Endothelial cell of umbilical vein (primary cell): Measurements from ENCODE around the gene ARHGDIB. TPM values are rescaled to one million over a fixed set of nuclear protein-coding genes. Genes with fewer than 3 reads are reported as not detected.

Experiments
- BruUV-seq: library from RNA; stranded (reverse); fragments of 400-500 nt; replicated peaks from 2 replicates; lab custom pipeline; 2021; lab: Mats Ljungman, UMichigan
- CTCF ChIA-PET: fragments of 300-600, 350-600 bp; sonication (Branson Sonifier 250); formaldehyde crosslinking; loops from one replicate; lab custom pipeline; 2021; ENCODE audit warnings: antibody characterized with exemption, inconsistent platforms; lab: Charles Lee
- POLR2A ChIA-PET: fragments of 300-600, 350-600 bp; sonication (Branson Sonifier 250); formaldehyde crosslinking; loops from one replicate; lab custom pipeline; 2021; ENCODE audit warnings: antibody characterized with exemption, inconsistent platforms; lab: Charles Lee
- DNase-seq: peaks from one replicate; pipeline ENCODE4 v3.0.0-alpha.2; 2011; ENCODE audit warnings: low read depth, low spot score
- FAIRE-seq: peaks from 2 replicates; lab custom pipeline; 2011; peaks lifted over from hg19 to GRCh38; lab: Jason Lieb, UNC
- H2AFZ ChIP-seq: 2 replicates; pipeline ENCODE4 v1.6.0; 2012; ENCODE audit warnings: low read depth, low read length, control low read depth, inconsistent platforms
- H3K27ac ChIP-seq: 2 replicates; pipeline ENCODE4 v1.5.1; 2011; ENCODE audit warnings: low read depth, mild to moderate bottlenecking, control low read depth, low read length, moderate library complexity; ENCODE audit not compliant: insufficient read depth
- H3K27me3 ChIP-seq, 2 experiments: 2 replicates each; pipeline versions ENCODE4 v1.6.0 to v1.6.1; 2011; ENCODE audit warnings: low read length in 2 of 2, mixed read lengths in 1 of 2; ENCODE audit not compliant: control insufficient read depth in 2 of 2, insufficient read depth in 2 of 2
- H3K36me3 ChIP-seq, 2 experiments: 2 replicates in 1 of 2; 3 replicates in 1 of 2; pipeline ENCODE4 v1.5.1; 2011; ENCODE audit warnings: low read length in 2 of 2, mild to moderate bottlenecking in 1 of 2, moderate library complexity in 1 of 2; ENCODE audit not compliant: control insufficient read depth in 2 of 2, insufficient read depth in 2 of 2; ENCODE audit errors: extremely low read depth in 1 of 2
- H3K4me1 ChIP-seq: 3 replicates; pipeline ENCODE4 v1.5.1; 2011; ENCODE audit warnings: mild to moderate bottlenecking, low read length; ENCODE audit not compliant: control insufficient read depth, insufficient read depth; ENCODE audit errors: extremely low read depth
- H3K4me2 ChIP-seq: 2 replicates; pipeline ENCODE4 v1.6.1; 2011; ENCODE audit warnings: low read length, control low read depth, mixed read lengths; ENCODE audit not compliant: insufficient read depth
- H3K4me3 ChIP-seq, 3 experiments: fragments of 200-600 bp in 1 of 3; sonication (generic), shearing (Covaris generic) in 1 of 3; replicated peaks in 1 of 3; 2 replicates each; pipeline ENCODE4 v1.5.1; 2011 to 2016; ENCODE audit warnings: control low read depth in 3 of 3, low read length in 3 of 3, mild to moderate bottlenecking in 2 of 3, inconsistent platforms in 1 of 3, low read depth in 1 of 3, moderate library complexity in 1 of 3; ENCODE audit not compliant: insufficient read depth in 1 of 3
- H3K79me2 ChIP-seq: 2 replicates; pipeline ENCODE4 v1.6.0; 2012; ENCODE audit warnings: low read length, inconsistent platforms; ENCODE audit not compliant: control insufficient read depth, insufficient read depth
- H3K9ac ChIP-seq: replicated peaks from 2 replicates; pipeline ENCODE3; 2011; ENCODE audit warnings: low read length, control low read depth; ENCODE audit not compliant: insufficient read depth; ENCODE audit errors: extremely low read depth
- H3K9me1 ChIP-seq: replicated peaks from 3 replicates; pipeline ENCODE4 v1.6.0; 2011; ENCODE audit warnings: mild to moderate bottlenecking, low read length; ENCODE audit not compliant: control insufficient read depth, insufficient read depth; ENCODE audit errors: extremely low read depth
- H3K9me3 ChIP-seq: replicated peaks from 2 replicates; pipeline ENCODE4 v1.5.1; 2012; ENCODE audit warnings: low read length, inconsistent platforms; ENCODE audit not compliant: control insufficient read depth, insufficient read depth
- H4K20me1 ChIP-seq: replicated peaks from 2 replicates; pipeline ENCODE3; 2011; ENCODE audit warnings: mild to moderate bottlenecking, low read length; ENCODE audit not compliant: control insufficient read depth, insufficient read depth; ENCODE audit errors: extremely low read depth
- CTCF ChIP-seq, 2 donors: IDR thresholded peaks; 1 replicate in 1 of 2; 2 replicates in 1 of 2; pipeline ENCODE4 v1.5.1; 2011; ENCODE audit warnings: low read length in 2 of 2, mild to moderate bottlenecking in 2 of 2, moderate library complexity in 2 of 2, control low read depth in 1 of 2, inconsistent platforms in 1 of 2, low read depth in 1 of 2; ENCODE audit not compliant: insufficient read depth in 1 of 2; ENCODE audit errors: extremely low read depth in 1 of 2
- EZH2 ChIP-seq: IDR thresholded peaks from 2 replicates; pipeline ENCODE4 v1.6.1; 2012; ENCODE audit warnings: borderline replicate concordance, low read depth, mild to moderate bottlenecking, moderate library complexity, low read length, inconsistent platforms; ENCODE audit not compliant: severe bottlenecking
- FOS ChIP-seq: IDR thresholded peaks from 2 replicates; pipeline ENCODE4 v1.6.1; 2011; ENCODE audit warnings: mild to moderate bottlenecking, low read length, moderate library complexity, borderline replicate concordance; ENCODE audit not compliant: insufficient read depth
- GATA2 ChIP-seq: IDR thresholded peaks from 2 replicates; pipeline ENCODE4 v1.7.0; 2011; ENCODE audit warnings: low read depth, mild to moderate bottlenecking, moderate library complexity, mixed read lengths, low read length; ENCODE audit not compliant: insufficient read length, insufficient read depth
- JUN ChIP-seq: IDR thresholded peaks from 2 replicates; pipeline ENCODE4 v1.6.1; 2011; ENCODE audit warnings: borderline replicate concordance, low read depth; ENCODE audit not compliant: insufficient read length, insufficient read depth
- MAX ChIP-seq: IDR thresholded peaks from 2 replicates; pipeline ENCODE4 v1.6.1; 2011; ENCODE audit not compliant: insufficient read depth, insufficient read length
- MYC ChIP-seq: IDR thresholded peaks from one replicate; pipeline ENCODE4 v1.6.1; 2011; ENCODE audit warnings: mild to moderate bottlenecking, low read depth, low read length
- POLR2A ChIP-seq: IDR thresholded peaks from 2 replicates; pipeline ENCODE4 v1.6.1; 2012; ENCODE audit warnings: low read depth, mild to moderate bottlenecking, control low read depth, low read length
- POLR2AphosphoS5 ChIP-seq: IDR thresholded peaks from 2 replicates; pipeline ENCODE4 v1.6.1; 2012; ENCODE audit warnings: low read depth, mild to moderate bottlenecking, control low read depth, low read length, moderate library complexity; ENCODE audit not compliant: insufficient read depth
- dilution Hi-C: fragments of 300-500 bp; cut with MboI; formaldehyde crosslinking; loops from one replicate; pipeline ENCODE4 v1.15.0; 2019; ENCODE audit warnings: low sequenced_read_pairs; ENCODE audit not compliant: extremely low pct_ligation_motif_present
- intact Hi-C: fragments of 100-400 bp; cut with micrococcal nuclease; formaldehyde crosslinking; loops from one replicate; pipeline ENCODE4 v1.10.0; 2022
- polyA plus RNA-seq, 4 experiments: library from polyadenylated mRNA; depleted of rRNA in 3 of 4; stranded (reverse) in 3 of 4; unstranded in 1 of 4; fragments of >200 nt; gene quantifications; 2 replicates each; pipeline versions ENCODE4 v1.2.1 to v1.2.3, GENCODE V29; 2011 to 2012; ENCODE audit warnings: missing spikeins in 1 of 4
- total RNA-seq: library from RNA; stranded (reverse); gene quantifications from 2 replicates; pipeline ENCODE4 v1.2.3, GENCODE V29; 2021

ARHGDIB gene
- total and polyA plus RNA-seq, 2 donors (not counting 3 experiments of a cell fraction or from before 2014, with no cell fraction given), result 483 to 1,200 TPM

- H2AFZ ChIP-seq, result no peak overlapping the region
- DNase-seq, result no peak
- no peak for FAIRE-seq
- H3K9ac ChIP-seq, result no peak overlapping the region
- H3K9me1 ChIP-seq, result no peaks in the 10 kb centered on the region
- intact Hi-C loops, result no loop called here
- TF ChIP-seq GATA2, result no peak
- TF ChIP-seq JUN, result no peak
- TF ChIP-seq CTCF (IDR thresholded peaks at IDR 0.05; ENCODE audit: extremely low read depth in 1 of 2, insufficient read depth in 1 of 2, low read depth in 1 of 2, low read length in 2 of 2), result no peak
- TF ChIP-seq MAX, result no peak
- TF ChIP-seq POLR2A, result no peak
- TF ChIP-seq POLR2AphosphoS5, result no peak
- TF ChIP-seq EZH2, result no peak
- TF ChIP-seq MYC, result no peak
- TF ChIP-seq FOS, result no peak
- no peaks in the 10 kb centered on the region for H3K36me3 ChIP-seq
- no TSS peak for BruUV-seq
- no peaks in the 10 kb centered on the region for H3K27me3 ChIP-seq
- ChIA-PET POLR2A (no interaction called here), CTCF (no interaction called here)
- no peak overlapping the region for H3K4me3 ChIP-seq
- H3K79me2 ChIP-seq, result no peaks in the 10 kb centered on the region
- H3K27ac ChIP-seq, result no peak overlapping the region
- no peaks in the 10 kb centered on the region for H4K20me1 ChIP-seq
- H3K4me1 ChIP-seq, result no peaks in the 10 kb centered on the region
- no peaks in the 10 kb centered on the region for H3K9me3 ChIP-seq
- dilution Hi-C loops, result no loop called here
- H3K4me2 ChIP-seq, result no peak overlapping the region
Measured at GRCh38 chr12:14988035-14988434, 26.6 kb upstream of the ARHGDIB start.
